ENCODE data around the gene RET.

DNA sequence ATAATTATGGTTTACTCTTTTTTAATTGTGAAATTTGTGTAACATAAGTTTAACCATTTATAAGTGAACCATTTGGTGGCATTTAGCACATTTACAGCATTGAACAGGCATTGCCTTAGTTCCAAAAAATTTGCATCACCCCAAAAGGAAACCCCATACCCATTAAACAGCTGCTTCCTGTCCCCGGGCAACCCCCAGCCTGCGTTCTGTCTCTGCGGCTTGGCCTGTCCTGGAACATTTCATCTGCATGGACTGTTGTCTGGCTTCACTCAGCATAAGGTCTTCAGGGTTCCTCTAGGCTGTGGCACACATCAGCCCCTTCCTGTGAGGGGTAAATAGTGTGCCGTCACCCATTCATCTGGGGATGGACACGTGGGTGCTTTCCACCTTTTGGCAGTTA, 6.9 kb downstream of the RET start:
- TF ChIP-seq MYC (IDR thresholded peaks at IDR 0.05; ENCODE audit: low read depth, low read length) (no peak), POLR2A (IDR thresholded peaks at IDR 0.05; ENCODE audit: extremely low read depth, insufficient read length) (no peak)

Measured in NB4 (cell line).